GM18507 (cell line): ENCODE measurements around the gene NCBP2.

Source experiments
- DNase-seq: peaks from one replicate; pipeline ENCODE4 v3.0.0; 2011; ENCODE audit warnings: low read depth; ENCODE audit not compliant: insufficient read length; ENCODE audit errors: extremely low spot score
- FAIRE-seq: peaks from 2 replicates; lab custom pipeline; 2011; peaks lifted over from hg19 to GRCh38; lab: Jason Lieb, UNC

The NCBP2 gene

DNA sequence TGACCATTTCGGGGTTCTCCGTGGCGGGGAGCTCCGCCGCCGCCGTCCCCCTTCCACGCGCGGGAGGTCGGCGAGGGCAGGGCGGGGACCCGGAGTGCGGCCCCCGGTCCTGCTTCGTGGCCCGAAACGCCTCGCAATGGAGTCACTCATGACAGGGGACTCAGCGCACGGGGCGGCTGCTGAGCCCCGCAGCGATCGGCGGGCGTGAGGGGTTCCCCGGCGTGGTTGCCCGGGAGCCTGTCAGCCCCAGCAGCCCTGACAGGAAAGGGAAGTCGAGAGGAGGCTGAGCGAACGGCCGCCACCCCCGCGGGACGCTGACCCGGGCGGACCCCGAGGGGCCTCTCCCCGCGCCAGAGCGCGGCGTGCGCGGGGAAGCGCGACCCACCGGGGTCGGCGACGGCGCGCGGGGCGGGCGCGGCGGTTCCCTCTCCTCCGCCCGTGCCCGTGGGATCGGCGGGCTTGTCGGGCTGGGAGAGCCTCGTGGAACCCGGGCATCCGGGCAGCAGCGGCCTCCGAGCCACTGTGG lies 26.9 kb upstream of the NCBP2 start:
- FAIRE-seq: no peak
- no peak for DNase-seq

DNA sequence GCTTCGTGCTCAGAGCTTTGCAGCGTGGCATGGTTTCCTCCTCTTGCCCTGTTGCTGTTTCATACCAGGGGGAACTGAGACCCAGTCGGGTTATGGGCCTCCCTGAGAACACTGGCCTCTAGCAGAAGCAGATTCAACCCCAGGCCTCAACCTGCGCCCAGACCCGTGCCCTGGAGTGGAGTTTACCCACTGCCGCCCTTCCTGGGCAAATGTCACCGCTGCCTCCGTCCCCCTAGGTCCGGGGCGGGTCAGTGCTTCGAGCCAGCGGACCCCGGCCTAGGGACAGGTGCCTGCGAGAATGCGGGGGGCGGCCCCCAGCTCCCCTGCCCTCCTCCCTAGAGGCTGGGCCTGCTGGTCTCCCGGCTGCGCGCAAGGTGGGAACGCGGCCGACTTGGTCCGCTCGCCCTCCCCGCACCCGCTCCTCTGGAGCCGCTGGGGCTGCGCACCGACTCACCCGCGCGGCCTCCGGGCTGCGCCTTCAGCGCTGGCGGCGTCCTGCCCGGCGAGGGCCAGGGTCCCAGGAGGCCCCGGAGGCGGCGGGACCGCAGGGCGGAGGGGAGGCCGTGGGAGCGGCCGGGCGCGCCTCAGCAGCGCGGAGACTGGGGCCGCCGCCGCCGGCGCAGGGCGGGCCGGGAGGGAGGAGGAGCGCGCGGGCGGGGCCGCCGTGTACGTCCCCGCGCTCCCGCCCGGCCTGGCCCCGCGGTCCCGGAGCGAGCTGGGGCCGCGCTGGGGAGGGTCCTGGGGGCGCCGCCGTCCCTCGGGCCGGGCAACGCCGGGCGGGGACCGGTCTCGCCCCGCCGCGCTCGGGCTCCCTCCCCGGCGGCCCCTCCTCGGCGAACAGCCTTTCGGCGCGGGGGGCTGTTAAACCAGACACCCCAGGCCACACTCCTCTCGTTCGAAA lies 26.2 kb upstream of the NCBP2 start, which contains the start of gene PIGZ:
PIGZ (minus strand) TSS at position 601 of the 901 bp plus-strand sequence. CDS start 16,802 bp downstream, outside the sequence.
- peak; percentile 36 for DNase-seq
- FAIRE-seq: no peak

GRCh38 chr3:196967412-196968232 lies 25.3 kb upstream of the NCBP2 start:
- FAIRE-seq (no peak), DNase-seq (no peak)

DNA sequence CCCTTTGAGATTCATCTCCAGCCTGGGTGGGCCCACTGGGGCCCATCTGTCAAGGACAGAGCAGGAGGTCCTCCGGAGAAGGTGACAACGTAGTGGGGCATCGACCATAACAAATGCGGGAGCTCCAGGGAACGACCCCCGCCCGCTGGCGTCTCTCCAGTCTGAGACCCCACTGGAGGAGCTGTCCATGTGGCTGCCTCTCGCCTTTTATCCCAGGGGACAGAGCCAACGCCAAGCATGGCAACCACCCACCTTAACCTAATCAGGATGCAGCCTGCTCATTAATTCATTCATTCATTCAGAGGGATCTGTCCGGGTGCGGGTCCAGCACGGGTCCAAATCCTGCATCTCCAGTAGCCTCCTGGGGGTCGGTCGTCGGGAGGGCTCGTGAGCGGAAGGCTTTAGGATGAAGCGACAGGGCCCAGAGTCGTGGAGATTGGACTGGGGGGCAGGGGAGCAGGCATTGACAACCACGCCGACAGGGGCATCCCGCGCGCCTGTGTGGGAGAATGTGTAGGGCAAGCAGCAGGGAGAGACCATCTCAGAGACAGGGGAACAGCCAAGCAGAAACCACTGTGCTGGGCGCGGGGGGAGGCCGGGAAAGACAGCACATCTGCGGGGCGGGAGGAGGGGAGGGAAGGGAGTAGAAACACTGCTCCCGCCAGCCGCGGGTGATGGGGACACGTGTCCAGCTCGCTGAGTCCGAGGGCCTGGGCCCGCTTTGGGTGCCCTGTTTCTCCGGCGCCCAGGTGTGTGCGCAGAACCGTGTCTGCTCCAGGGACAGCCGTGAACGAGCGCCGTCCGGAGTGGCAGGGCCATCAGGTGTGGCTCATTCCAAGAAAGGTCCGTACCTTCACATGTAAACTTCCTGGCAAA lies 24.4 kb upstream of the NCBP2 start:
- FAIRE-seq (no peak), DNase-seq (no peak)

DNA sequence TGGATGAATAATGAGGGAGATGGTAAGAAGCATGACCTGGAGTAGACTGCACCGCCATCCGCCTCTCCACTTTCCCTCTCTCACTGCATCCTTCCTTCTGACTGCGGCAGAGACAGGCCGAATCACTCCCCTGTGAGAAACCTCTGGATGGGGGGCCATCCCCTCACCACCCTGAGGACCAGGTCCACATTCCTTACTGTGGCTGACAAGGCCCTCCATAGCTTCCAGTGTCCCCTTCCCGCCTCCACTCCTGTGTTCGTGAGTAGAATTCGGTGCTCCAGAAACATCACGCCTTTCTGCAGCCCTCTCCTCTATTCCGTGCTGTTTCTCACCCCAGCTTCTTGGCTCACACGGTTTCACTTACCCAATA lies 23.5 kb upstream of the NCBP2 start:
- DNase-seq: no peak
- no peak for FAIRE-seq

- no peak for FAIRE-seq
- DNase-seq: no peak
Measured at GRCh38 chr3:196965112-196965803, 22.9 kb upstream of the NCBP2 start.

- no peak for DNase-seq
- FAIRE-seq: no peak
Measured at GRCh38 chr3:196963631-196963953, 21.3 kb upstream of the NCBP2 start.

DNA sequence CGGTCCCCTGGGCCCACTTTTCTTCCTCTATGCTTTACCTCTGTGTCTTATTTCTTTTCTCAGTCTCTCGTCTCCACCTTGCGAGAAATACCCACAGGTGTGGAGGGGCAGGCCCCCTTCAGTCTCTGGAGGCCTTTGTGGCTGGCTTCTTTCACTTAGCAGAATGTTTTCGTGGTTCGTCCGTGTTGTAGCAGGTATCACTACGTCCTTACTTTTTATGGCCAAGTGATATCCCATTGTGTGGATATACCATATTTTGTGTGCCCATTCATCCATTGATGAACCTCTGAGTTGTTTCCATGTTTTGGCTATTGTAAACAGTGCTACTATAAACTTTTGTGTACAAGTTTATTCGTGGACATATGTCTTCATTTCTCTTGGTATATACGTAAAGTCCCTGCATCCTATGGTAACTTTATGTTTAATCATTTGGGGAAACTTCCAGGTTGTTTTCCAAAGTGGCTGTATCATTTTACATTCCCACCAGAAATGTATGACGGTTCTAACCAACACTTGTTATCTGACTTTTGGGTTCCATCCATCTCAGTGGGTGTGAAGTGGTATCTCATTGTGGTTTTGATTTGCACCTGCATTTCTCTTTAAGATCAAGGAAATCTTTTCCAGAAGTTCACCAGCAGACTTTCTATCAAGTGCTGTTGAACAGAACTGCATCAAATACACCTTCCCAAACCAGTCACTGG lies 20.8 kb upstream of the NCBP2 start:
- DNase-seq (no peak), FAIRE-seq (no peak)

DNA sequence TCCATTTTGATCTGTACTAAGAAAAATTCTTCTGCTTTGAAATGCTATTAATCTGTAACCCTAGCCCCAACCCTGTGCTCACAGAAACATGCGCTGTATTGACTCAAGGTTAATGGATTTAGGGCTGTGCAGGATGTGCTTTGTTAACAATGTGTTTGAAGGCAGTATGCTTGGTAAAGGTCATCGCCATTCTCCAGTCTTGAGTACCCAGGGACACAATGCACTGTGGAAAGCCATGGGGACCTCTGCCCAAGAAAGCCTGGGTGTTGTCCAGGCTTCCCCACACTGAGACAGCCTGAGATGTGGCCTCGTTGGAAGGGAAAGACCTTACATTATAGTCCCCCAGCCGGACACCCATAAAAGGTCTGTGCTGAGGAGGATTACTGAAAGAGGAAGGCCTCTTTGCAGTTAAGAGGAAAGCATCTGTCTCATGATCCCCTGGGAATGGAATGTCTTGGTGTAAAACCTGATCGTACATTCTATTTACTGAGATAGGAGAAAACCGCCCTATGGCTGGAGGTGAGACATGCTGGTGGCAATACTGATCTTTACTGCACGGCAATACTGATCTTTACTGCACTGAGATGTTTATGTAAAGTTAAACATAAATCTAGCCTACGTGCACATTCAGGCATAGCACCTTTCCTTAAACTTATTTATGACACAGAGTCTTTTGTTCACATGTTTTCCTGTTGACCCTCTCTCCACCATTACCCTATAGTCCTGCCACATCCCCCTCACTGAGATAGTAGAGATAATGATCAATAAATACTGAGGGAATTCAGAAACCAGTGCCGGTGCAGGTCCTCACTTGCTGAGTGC lies 20.0 kb upstream of the NCBP2 start:
- FAIRE-seq: no peak
- no peak for DNase-seq

DNA sequence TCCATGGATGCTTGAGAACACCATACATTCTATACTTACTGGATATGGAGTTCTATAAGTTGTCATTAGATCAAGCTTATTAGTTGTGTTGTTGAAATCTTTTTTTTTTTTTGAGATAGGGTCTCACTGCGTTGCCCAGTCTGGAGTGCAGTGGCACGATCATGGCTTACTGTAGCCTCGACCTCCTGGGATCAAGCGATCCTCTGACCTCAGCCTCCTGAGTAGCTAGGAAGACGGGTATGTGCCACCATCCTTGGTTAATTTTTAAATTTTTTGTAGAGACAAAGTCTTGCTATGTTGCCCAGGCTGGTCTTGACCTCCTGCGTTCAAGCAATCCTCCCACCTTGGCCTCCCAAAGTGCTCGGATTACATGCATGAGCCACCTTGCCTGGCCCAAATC lies 12.5 kb upstream of the NCBP2 start:
- DNase-seq (no peak), FAIRE-seq (no peak)

DNA sequence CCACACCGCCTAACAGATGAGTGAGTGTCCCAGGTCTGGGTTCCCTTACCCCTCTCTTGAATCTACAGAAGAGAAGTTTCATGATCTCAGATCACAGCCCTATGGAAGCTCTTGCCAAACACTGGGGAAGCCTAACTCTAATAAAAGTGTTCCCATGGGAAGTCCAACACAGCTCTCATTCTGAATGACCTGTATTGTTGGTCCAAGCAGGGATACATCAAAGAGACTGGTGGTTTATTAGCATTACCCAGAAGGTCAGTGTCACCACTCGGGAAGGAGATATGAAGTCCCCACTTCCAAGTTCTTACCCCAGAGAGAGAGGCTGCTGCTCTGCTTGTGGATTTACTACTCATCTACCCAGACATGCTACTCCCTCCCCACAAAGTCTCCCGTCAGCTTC lies 9.0 kb upstream of the NCBP2 start:
- FAIRE-seq (no peak), DNase-seq (no peak)

DNA sequence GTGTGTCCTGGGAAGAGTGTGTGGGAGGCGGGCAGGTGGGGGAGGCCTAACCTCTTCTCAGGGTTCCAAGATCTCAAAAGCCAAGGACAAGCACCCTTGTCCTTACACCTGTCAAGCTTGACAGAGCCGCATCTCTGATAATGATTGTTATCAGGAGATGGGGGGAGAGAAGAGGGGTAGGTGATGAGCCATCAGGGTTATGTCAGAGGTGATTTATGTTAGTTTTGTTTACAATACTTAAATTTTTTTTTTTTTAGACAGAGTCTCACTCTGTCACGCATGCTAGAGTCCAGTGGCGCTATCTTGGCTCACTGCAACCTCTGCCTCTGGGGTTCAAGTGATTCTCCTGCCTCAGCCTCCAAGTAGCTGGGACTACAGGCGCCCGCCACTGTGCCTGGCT lies 7.4 kb upstream of the NCBP2 start:
- no peak for FAIRE-seq

DNA sequence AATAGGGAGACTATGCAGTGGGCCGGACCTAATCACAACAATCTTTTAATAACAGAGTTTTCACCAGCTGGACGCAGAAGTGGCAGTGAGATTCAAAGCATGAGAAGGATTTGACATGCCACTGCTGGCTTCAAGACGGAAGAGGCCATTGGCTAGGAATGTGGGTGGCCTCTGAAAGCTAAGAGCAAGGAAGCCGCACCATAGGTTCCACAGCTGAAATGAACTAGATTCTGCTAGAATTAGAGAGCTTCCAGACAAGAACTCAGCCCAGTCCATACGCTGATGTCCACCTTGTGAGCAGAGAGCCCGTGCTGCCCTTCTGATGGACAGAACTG lies 6.9 kb upstream of the NCBP2 start:
- DNase-seq: no peak
- no peak for FAIRE-seq

More for the DNA sequence above, 7.4 kb upstream of the NCBP2 start:
- DNase-seq: no peak

DNA sequence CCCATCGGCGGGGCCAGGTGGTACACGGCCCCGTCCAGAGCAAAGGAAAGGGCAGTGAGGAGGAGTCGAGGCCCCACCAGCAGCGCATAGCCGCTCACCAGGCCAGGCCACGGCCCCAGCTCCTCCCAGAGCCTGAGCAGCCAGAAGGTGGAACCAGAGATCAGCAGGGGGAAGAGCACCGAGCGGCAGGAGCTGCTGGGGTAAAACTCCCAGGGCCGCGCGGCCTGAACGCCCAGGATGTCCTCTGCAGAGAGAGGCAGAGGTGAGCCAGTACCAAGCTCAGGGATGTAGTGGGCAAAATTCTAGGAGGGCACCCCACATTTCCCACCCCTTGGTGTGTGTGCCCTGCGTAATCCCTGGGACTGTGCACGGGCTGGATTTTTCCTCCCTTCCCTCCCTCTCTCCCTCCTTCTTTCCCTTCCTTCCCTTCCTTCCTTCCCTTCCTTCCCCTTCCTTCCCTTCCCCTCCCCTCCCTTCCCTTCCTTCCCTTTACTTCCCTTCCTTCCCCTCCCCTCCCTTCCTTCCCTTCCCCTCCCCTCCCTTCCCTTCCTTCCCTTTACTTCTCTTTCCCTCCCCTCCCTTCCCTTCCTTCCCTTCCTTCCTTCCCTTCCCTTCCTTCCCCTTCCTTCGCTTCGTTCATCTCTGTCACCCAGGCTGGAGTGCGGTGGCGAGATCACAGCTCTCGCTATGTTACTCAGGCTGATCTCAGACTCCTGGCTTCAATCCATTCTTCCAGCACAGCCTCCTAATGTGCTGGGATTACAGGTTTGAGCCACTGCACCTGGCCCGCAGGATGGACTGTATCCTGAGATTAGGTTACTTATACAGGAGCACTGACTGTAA lies 6.3 kb upstream of the NCBP2 start:
- DNase-seq: no peak
- FAIRE-seq: no peak

DNA sequence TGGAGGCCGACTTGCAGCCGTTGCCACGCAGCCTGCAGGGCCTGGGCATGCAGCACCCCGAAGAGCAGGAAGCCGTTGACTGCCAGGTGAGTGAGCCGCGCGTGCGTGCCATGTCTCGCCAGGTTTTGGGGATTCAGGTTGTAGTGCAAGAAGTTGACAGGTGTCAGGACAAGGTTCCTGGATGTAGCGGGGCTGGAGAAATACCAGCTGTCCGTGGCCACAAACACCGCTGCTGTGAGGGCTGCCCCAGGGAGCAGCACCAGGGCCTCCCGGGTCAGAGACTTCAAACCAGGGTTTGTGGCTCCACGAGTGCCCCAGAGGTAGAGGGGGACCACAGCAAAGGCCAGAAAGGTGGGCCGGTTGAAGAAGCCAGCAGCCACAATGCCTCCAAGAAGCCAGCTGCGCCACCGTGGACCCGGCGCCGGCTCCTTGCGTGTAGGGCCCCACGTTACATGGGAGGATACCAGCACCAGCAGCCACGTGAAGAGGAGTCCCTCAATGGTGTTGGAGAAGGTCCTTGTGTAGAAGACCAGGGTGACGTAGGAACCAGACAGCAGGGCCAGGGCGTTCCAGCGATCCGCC lies 5.6 kb upstream of the NCBP2 start:
- no peak for DNase-seq
- no peak for FAIRE-seq

- DNase-seq: no peak
- no peak for FAIRE-seq
Measured at GRCh38 chr3:196947136-196947859, 5.0 kb upstream of the NCBP2 start.
